ENCODE data around the gene TBC1D22A. TPM values are rescaled to one million over a fixed set of nuclear protein-coding genes. Genes with fewer than 3 reads are reported as not detected.

The TBC1D22A gene
- total RNA-seq, 6 experiments from 2014 or later: 10.9 to 18.1 (median 14.0) TPM

- 60% methylated on average over 1 of the region's 4 CpGs for WGBS (ENCODE audit: insufficient coverage, low coverage, low lambda C conversion rate, missing lambda C conversion rate)
- TF ChIP-seq CTCF (IDR thresholded peaks at IDR 0.05): no peak
- no peak for TF ChIP-seq POLR2A (IDR thresholded peaks at IDR 0.05)
- no peak for ATAC-seq
- DNase-seq: no peak
- H3K27me3 ChIP-seq: no peaks in the 10 kb centered on the region
- no peak overlapping the region for H3K27ac ChIP-seq
- no peaks in the 10 kb centered on the region for H3K4me1 ChIP-seq
- H3K36me3 ChIP-seq: peaks cover 0 to 7% (median 0%) of the 10 kb centered on the region in 4 donors
- H3K9me3 ChIP-seq: no peaks in the 10 kb centered on the region
- no peak overlapping the region for H3K4me3 ChIP-seq
- intact Hi-C loops (cut with DNase I): no loop called here
These were observed 238.4 kb downstream of the TBC1D22A start for GRCh38 chr22:47000888-47001287.

- intact Hi-C loops (cut with DNase I): no loop called here
- TF ChIP-seq POLR2A (IDR thresholded peaks at IDR 0.05) (no peak), CTCF (IDR thresholded peaks at IDR 0.05) (no peak)
- Histone ChIP-seq H3K27me3 (no peaks in the 10 kb centered on the region), H3K36me3 (peaks cover 0 to 7% (median 0%) of the 10 kb centered on the region in 4 donors), H3K4me1 (no peaks in the 10 kb centered on the region), H3K27ac (no peak overlapping the region), H3K9me3 (no peaks in the 10 kb centered on the region), H3K4me3 (no peak overlapping the region)
- ATAC-seq: no peak
- no peak for DNase-seq
- WGBS (ENCODE audit: insufficient coverage, low coverage, low lambda C conversion rate, missing lambda C conversion rate): 85% methylated on average over 5 of the region's 9 CpGs
These were observed 238.8 kb downstream of the TBC1D22A start for GRCh38 chr22:47001288-47001687.

- WGBS (ENCODE audit: insufficient coverage, low coverage, low lambda C conversion rate, missing lambda C conversion rate): 91% methylated on average over 4 of the region's 8 CpGs
- Histone ChIP-seq H3K27ac (no peak overlapping the region), H3K36me3 (peaks cover 0 to 7% (median 2%) of the 10 kb centered on the region in 4 donors), H3K4me3 (no peak overlapping the region), H3K27me3 (no peaks in the 10 kb centered on the region), H3K4me1 (no peaks in the 10 kb centered on the region), H3K9me3 (no peaks in the 10 kb centered on the region)
- intact Hi-C loops (cut with DNase I): no loop called here
- ATAC-seq (no peak), DNase-seq (no peak)
- TF ChIP-seq POLR2A (IDR thresholded peaks at IDR 0.05) (no peak), CTCF (IDR thresholded peaks at IDR 0.05) (no peak)
These were observed 240.2 kb downstream of the TBC1D22A start for GRCh38 chr22:47002692-47003091.

- no peak overlapping the region for H3K4me3 ChIP-seq
- WGBS (ENCODE audit: insufficient coverage, low coverage, low lambda C conversion rate, missing lambda C conversion rate): 91% methylated on average over 7 of the region's 8 CpGs
- no peak overlapping the region for H3K27ac ChIP-seq
- H3K9me3 ChIP-seq: no peaks in the 10 kb centered on the region
- no peaks in the 10 kb centered on the region for H3K27me3 ChIP-seq
- no peak for DNase-seq
- no peaks in the 10 kb centered on the region for H3K4me1 ChIP-seq
- intact Hi-C loops (cut with DNase I): no loop called here
- peaks cover 0 to 8% (median 0%) of the 10 kb centered on the region in 4 donors for H3K36me3 ChIP-seq
- ATAC-seq: no peak
- TF ChIP-seq POLR2A (IDR thresholded peaks at IDR 0.05) (no peak), CTCF (IDR thresholded peaks at IDR 0.05) (no peak)
These were observed 243.3 kb downstream of the TBC1D22A start for GRCh38 chr22:47005506-47006408.

Measured in right lobe of liver (tissue), 6 donors.